Measurements from ENCODE around the gene PCSK6. TPM values are rescaled to one million over a fixed set of nuclear protein-coding genes. Genes with fewer than 3 reads are reported as not detected.
"Not testable (repeated sequence)": the region's sequence is repeated elsewhere in the genome, so short reads cannot be mapped to it uniquely, and the experiment has no call there.

The PCSK6 gene
- polyA plus RNA-seq, 4 donors, result 6.5 to 8.9 (median 7.6) TPM

GRCh38 chr15:101466188-101466587 is 23.3 kb downstream of the PCSK6 start:
- DNase-seq (ENCODE audit: low read depth in 4 of 4, low spot score in 3 of 4), result no peak

GRCh38 chr15:101464999-101465669 is 24.4 kb downstream of the PCSK6 start:
- DNase-seq (ENCODE audit: low read depth in 4 of 4, low spot score in 3 of 4), result no peak

GRCh38 chr15:101464256-101464998 is 25.1 kb downstream of the PCSK6 start:
- no peak for DNase-seq (ENCODE audit: low read depth in 4 of 4, low spot score in 3 of 4)

GRCh38 chr15:101463696-101464095 is 25.8 kb downstream of the PCSK6 start:
- DNase-seq (ENCODE audit: low read depth in 4 of 4, low spot score in 3 of 4), result not testable (repeated sequence)

- DNase-seq (ENCODE audit: low read depth in 4 of 4, low spot score in 3 of 4), result no peak
These were observed 26.2 kb downstream of the PCSK6 start for GRCh38 chr15:101463270-101463669.

- no peak for DNase-seq (ENCODE audit: low read depth in 4 of 4, low spot score in 3 of 4)
These were observed 28.4 kb downstream of the PCSK6 start for GRCh38 chr15:101461097-101461496.

GRCh38 chr15:101459579-101460300 is 29.8 kb downstream of the PCSK6 start:
- DNase-seq (ENCODE audit: low read depth in 4 of 4, low spot score in 3 of 4), result no peak

GRCh38 chr15:101458908-101459578 is 30.5 kb downstream of the PCSK6 start:
- DNase-seq (ENCODE audit: low read depth in 4 of 4, low spot score in 3 of 4), result no peak

- DNase-seq (ENCODE audit: low read depth in 4 of 4, low spot score in 3 of 4), result no peak
These were observed 31.2 kb downstream of the PCSK6 start for GRCh38 chr15:101458158-101458900.

- no peak for DNase-seq (ENCODE audit: low read depth in 4 of 4, low spot score in 3 of 4)
These were observed 31.8 kb downstream of the PCSK6 start for GRCh38 chr15:101457696-101458095.

GRCh38 chr15:101456057-101456739 is 33.3 kb downstream of the PCSK6 start:
- no peak for DNase-seq (ENCODE audit: low read depth in 4 of 4, low spot score in 3 of 4)

- no peak for DNase-seq (ENCODE audit: low read depth in 4 of 4, low spot score in 3 of 4)
These were observed 34.0 kb downstream of the PCSK6 start for GRCh38 chr15:101455291-101456025.

GRCh38 chr15:101454781-101455180 is 34.7 kb downstream of the PCSK6 start:
- DNase-seq (ENCODE audit: low read depth in 4 of 4, low spot score in 3 of 4), result not testable (repeated sequence)

- DNase-seq (ENCODE audit: low read depth in 4 of 4, low spot score in 3 of 4), result no peak
These were observed 35.1 kb downstream of the PCSK6 start for GRCh38 chr15:101454365-101454764.

- no peak for DNase-seq (ENCODE audit: low read depth in 4 of 4, low spot score in 3 of 4)
These were observed 36.1 kb downstream of the PCSK6 start for GRCh38 chr15:101453123-101454120.

- no peak for DNase-seq (ENCODE audit: low read depth in 4 of 4, low spot score in 3 of 4)
These were observed 36.9 kb downstream of the PCSK6 start for GRCh38 chr15:101452572-101452971.

GRCh38 chr15:101451846-101452245 is 37.7 kb downstream of the PCSK6 start:
- no peak for DNase-seq (ENCODE audit: low read depth in 4 of 4, low spot score in 3 of 4)
